Activated T-cell treated with anti-CD3 and anti-CD28 coated beads for 24 hours (primary cell): Measurements from ENCODE around the gene ARID4B.
"Not testable (repeated sequence)": the region's sequence is repeated elsewhere in the genome, so short reads cannot be mapped to it uniquely, and the experiment has no call there.

Source experiments
- DNase-seq: peaks from one replicate; pipeline ENCODE4 v3.0.0-alpha.2; 2020; ENCODE audit warnings: low read depth

The ARID4B gene

GRCh38 chr1:235296729-235297128 lies 31.2 kb downstream of the ARID4B start:
- no peak for DNase-seq

- no peak for DNase-seq
These were observed 32.1 kb downstream of the ARID4B start for GRCh38 chr1:235295902-235296350.

GRCh38 chr1:235293322-235293942 lies 34.5 kb downstream of the ARID4B start:
- DNase-seq, result no peak

- no peak for DNase-seq
These were observed 35.2 kb downstream of the ARID4B start for GRCh38 chr1:235292790-235293189.

GRCh38 chr1:235291599-235292091 lies 36.3 kb downstream of the ARID4B start:
- no peak for DNase-seq

GRCh38 chr1:235290740-235291502 lies 37.1 kb downstream of the ARID4B start:
- no peak for DNase-seq

- no peak for DNase-seq
These were observed 37.9 kb downstream of the ARID4B start for GRCh38 chr1:235289859-235290739.

GRCh38 chr1:235287208-235287882 lies 40.6 kb downstream of the ARID4B start:
- DNase-seq, result no peak

GRCh38 chr1:235286667-235287066 lies 41.3 kb downstream of the ARID4B start:
- DNase-seq, result no peak

- DNase-seq, result no peak
These were observed 43.7 kb downstream of the ARID4B start for GRCh38 chr1:235284231-235284769.

- DNase-seq, result not testable (repeated sequence)
These were observed 44.3 kb downstream of the ARID4B start for GRCh38 chr1:235283636-235284035.

GRCh38 chr1:235280467-235280866 lies 47.5 kb downstream of the ARID4B start:
- no peak for DNase-seq

- DNase-seq, result no peak
These were observed 48.3 kb downstream of the ARID4B start for GRCh38 chr1:235279694-235280093.

- DNase-seq, result no peak
These were observed 49.1 kb downstream of the ARID4B start for GRCh38 chr1:235278915-235279292.

- no peak for DNase-seq
These were observed 49.6 kb downstream of the ARID4B start for GRCh38 chr1:235278233-235278914.

GRCh38 chr1:235277709-235278108 lies 50.3 kb downstream of the ARID4B start:
- no peak for DNase-seq

- no peak for DNase-seq
These were observed 52.1 kb downstream of the ARID4B start for GRCh38 chr1:235275836-235276235.

GRCh38 chr1:235275223-235275622 lies 52.8 kb downstream of the ARID4B start:
- DNase-seq, result no peak

GRCh38 chr1:235272851-235273250 lies 55.1 kb downstream of the ARID4B start:
- DNase-seq, result no peak

- no peak for DNase-seq
These were observed 57.4 kb downstream of the ARID4B start for GRCh38 chr1:235270625-235271024.

- DNase-seq, result not testable (repeated sequence)
These were observed 58.0 kb downstream of the ARID4B start for GRCh38 chr1:235269990-235270389.
